Measurements from ENCODE around the gene WDR82.

The WDR82 gene

GRCh38 chr3:52292247-52293065 lies 14.0 kb upstream of the WDR82 start:
- no peak overlapping the region for H3K4me2 ChIP-seq (ENCODE audit: low read depth, low read length, poor library complexity, severe bottlenecking)
- H3K9me3 ChIP-seq (ENCODE audit: insufficient read depth, low read depth, low read length), result no peaks in the 10 kb centered on the region
- H3K79me2 ChIP-seq (ENCODE audit: insufficient read depth, low read length), result peaks cover 15% of the 10 kb centered on the region
- no peaks in the 10 kb centered on the region for H3K36me3 ChIP-seq (ENCODE audit: insufficient read depth, low read length)
- no peaks in the 10 kb centered on the region for H3K27me3 ChIP-seq (ENCODE audit: insufficient read depth, low read length, poor library complexity, severe bottlenecking)
- no peak overlapping the region for H2AFZ ChIP-seq (ENCODE audit: low read length)
- H3K4me1 ChIP-seq (ENCODE audit: insufficient read depth, low read length, poor library complexity, severe bottlenecking), result peaks cover 10% of the 10 kb centered on the region
- no peaks in the 10 kb centered on the region for H3F3A ChIP-seq (ENCODE audit: low read depth)
- TF ChIP-seq CTCF (conservative IDR thresholded peaks at IDR 0.05; ENCODE audit: low read length) (no peak), EZH2phosphoT487 (IDR thresholded peaks at IDR 0.05; ENCODE audit: borderline replicate concordance) (no peak)
- H3K4me3 ChIP-seq (ENCODE audit: low read length, poor library complexity, severe bottlenecking), result no peak overlapping the region
- no peaks in the 10 kb centered on the region for H3K9me2 ChIP-seq (replicated peaks; ENCODE audit: low read depth, low read length)
- H4K20me1 ChIP-seq (ENCODE audit: insufficient read depth, low read length, poor library complexity, severe bottlenecking), result no peaks in the 10 kb centered on the region
- H3K9ac ChIP-seq (ENCODE audit: low read depth, low read length, poor library complexity, severe bottlenecking), result no peak overlapping the region

DNA sequence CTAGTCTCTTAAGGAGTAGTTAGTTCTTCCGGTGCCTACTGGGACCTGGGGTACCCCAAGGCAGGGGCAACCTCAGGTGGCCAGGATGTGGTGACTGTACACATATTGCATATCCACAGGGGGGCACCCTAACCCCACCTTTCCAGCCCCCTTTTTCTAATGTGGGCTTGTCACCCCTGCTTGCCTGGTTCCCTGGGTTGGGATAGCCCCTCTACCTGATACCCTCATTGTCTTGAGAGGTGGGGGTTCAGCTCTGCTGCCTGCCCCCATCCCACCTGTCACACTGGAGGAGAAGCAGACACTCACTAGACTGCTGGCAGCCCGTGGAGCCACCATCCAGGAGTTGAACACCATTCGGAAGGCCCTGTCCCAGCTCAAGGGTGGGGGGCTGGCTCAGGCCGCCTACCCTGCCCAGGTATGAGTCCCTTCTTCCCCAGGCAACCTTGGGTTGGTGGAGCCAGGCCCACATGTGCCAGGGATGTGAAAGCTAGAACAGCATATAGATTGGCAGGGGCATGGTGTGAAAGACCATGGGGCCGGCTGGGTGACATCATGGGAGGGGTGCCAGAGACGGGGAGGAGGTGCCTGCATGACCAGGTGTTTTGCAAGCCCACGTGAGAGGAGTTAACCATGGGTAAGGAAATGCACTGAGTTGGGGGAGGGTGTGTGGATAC lies 13.2 kb upstream of the WDR82 start:
- H2AFZ ChIP-seq (ENCODE audit: low read length), result no peak overlapping the region
- H3K9me3 ChIP-seq (ENCODE audit: insufficient read depth, low read depth, low read length), result no peaks in the 10 kb centered on the region
- H3K9me2 ChIP-seq (replicated peaks; ENCODE audit: low read depth, low read length), result no peaks in the 10 kb centered on the region
- H3K4me3 ChIP-seq (ENCODE audit: low read length, poor library complexity, severe bottlenecking), result no peak overlapping the region
- peaks cover 22% of the 10 kb centered on the region for H3K79me2 ChIP-seq (ENCODE audit: insufficient read depth, low read length)
- H3K36me3 ChIP-seq (ENCODE audit: insufficient read depth, low read length), result no peaks in the 10 kb centered on the region
- no peaks in the 10 kb centered on the region for H4K20me1 ChIP-seq (ENCODE audit: insufficient read depth, low read length, poor library complexity, severe bottlenecking)
- no peaks in the 10 kb centered on the region for H3K27me3 ChIP-seq (ENCODE audit: insufficient read depth, low read length, poor library complexity, severe bottlenecking)
- H3K4me2 ChIP-seq (ENCODE audit: low read depth, low read length, poor library complexity, severe bottlenecking), result no peak overlapping the region
- H3K9ac ChIP-seq (ENCODE audit: low read depth, low read length, poor library complexity, severe bottlenecking), result no peak overlapping the region
- H3F3A ChIP-seq (ENCODE audit: low read depth), result no peaks in the 10 kb centered on the region
- TF ChIP-seq CTCF (conservative IDR thresholded peaks at IDR 0.05; ENCODE audit: low read length) (peak; percentile 72), EZH2phosphoT487 (IDR thresholded peaks at IDR 0.05; ENCODE audit: borderline replicate concordance) (no peak)
- peaks cover 15% of the 10 kb centered on the region for H3K4me1 ChIP-seq (ENCODE audit: insufficient read depth, low read length, poor library complexity, severe bottlenecking)

DNA sequence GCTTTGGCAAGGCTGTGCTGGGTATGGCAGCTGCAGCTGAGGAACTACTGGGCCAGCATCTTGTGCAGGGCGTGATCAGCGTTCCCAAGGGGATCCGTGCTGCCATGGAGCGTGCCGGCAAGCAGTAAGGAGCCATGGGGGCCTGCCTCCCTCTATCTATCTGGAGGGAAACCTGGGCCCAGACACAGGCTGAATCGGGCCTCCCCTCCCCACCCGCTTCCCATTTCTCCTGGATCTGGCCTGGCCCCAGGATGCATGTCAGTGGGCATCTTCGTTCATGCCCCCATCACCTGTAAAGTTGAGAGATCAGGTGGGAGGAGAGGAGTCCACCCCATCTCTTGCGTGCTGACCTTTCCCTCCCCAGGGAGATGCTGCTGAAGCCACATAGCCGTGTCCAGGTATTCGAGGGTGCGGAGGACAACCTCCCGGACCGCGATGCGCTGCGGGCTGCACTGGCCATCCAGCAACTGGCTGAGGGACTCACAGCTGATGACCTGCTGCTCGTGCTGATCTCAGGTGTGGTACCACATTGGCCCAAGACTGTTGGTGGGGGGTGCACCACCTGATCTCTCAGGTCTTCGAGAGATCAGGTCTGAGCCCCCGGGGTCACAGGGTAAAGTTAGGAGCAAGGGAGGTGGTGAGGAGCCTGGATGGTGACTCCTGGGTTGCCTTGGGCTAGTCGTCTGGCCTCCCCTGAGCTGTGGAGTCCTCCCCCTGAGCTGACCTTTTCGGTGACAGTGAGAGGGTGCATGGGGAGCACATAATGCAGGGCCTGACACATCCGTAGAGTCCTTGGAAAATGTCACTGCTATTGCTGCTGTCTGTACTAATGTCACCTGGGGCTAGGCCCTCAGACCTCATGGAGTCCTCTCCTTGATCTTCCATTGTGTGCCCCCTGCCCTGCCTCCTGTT lies 12.4 kb upstream of the WDR82 start:
- Histone ChIP-seq H3K4me2 (ENCODE audit: low read depth, low read length, poor library complexity, severe bottlenecking) (no peak overlapping the region), H3F3A (ENCODE audit: low read depth) (no peaks in the 10 kb centered on the region), H3K27me3 (ENCODE audit: insufficient read depth, low read length, poor library complexity, severe bottlenecking) (no peaks in the 10 kb centered on the region), H3K79me2 (ENCODE audit: insufficient read depth, low read length) (peaks cover 25% of the 10 kb centered on the region), H3K36me3 (ENCODE audit: insufficient read depth, low read length) (no peaks in the 10 kb centered on the region), H3K9me2 (replicated peaks; ENCODE audit: low read depth, low read length) (no peaks in the 10 kb centered on the region), H4K20me1 (ENCODE audit: insufficient read depth, low read length, poor library complexity, severe bottlenecking) (no peaks in the 10 kb centered on the region), H3K4me1 (ENCODE audit: insufficient read depth, low read length, poor library complexity, severe bottlenecking) (peaks cover 17% of the 10 kb centered on the region), H3K4me3 (ENCODE audit: low read length, poor library complexity, severe bottlenecking) (no peak overlapping the region), H2AFZ (ENCODE audit: low read length) (no peak overlapping the region), H3K9ac (ENCODE audit: low read depth, low read length, poor library complexity, severe bottlenecking) (no peak overlapping the region), H3K9me3 (ENCODE audit: insufficient read depth, low read depth, low read length) (no peaks in the 10 kb centered on the region)
- no peak for TF ChIP-seq EZH2phosphoT487 (IDR thresholded peaks at IDR 0.05; ENCODE audit: borderline replicate concordance)
- no peak for TF ChIP-seq CTCF (conservative IDR thresholded peaks at IDR 0.05; ENCODE audit: low read length)
